Fibroblast of pulmonary artery (primary cell): Measurements from ENCODE around the gene CAD.

Experiments
- DNase-seq: peaks from one replicate; pipeline ENCODE4 v3.0.0-alpha.2; 2010; ENCODE audit warnings: low read depth
- H3K4me3 ChIP-seq: replicated peaks from 2 replicates; pipeline ENCODE4 v1.5.1; 2011; ENCODE audit warnings: low read depth, mild to moderate bottlenecking, control low read depth, low read length, moderate library complexity
- TF ChIP-seq, protein P1 (sequence below): IDR thresholded peaks from 2 replicates; pipeline ENCODE4 v1.5.1; 2011; ENCODE audit warnings: mild to moderate bottlenecking, control low read depth, low read length, inconsistent platforms; ENCODE audit errors: missing control alignments

CAD gene

DNA sequence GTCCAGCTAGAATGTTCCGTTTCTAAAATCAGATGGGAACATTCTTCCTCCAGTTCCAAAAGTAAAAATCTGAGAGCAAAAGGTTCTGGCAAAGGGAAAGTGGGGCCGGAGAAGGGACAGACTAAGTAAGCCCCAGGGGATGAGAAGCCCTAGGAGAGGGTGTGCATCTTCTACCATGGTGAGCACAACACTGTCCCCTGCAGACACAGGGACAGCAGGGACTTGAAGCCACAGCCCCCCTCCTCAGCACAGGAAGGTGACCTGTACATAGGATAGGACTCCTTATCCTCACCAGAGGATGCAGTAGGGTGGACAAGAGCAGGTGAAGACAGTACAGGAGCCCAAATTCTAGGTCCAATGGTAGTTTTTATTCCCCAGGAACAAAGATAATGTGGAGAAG, 17.9 kb upstream of the CAD start:
- TF ChIP-seq, protein P1, sequence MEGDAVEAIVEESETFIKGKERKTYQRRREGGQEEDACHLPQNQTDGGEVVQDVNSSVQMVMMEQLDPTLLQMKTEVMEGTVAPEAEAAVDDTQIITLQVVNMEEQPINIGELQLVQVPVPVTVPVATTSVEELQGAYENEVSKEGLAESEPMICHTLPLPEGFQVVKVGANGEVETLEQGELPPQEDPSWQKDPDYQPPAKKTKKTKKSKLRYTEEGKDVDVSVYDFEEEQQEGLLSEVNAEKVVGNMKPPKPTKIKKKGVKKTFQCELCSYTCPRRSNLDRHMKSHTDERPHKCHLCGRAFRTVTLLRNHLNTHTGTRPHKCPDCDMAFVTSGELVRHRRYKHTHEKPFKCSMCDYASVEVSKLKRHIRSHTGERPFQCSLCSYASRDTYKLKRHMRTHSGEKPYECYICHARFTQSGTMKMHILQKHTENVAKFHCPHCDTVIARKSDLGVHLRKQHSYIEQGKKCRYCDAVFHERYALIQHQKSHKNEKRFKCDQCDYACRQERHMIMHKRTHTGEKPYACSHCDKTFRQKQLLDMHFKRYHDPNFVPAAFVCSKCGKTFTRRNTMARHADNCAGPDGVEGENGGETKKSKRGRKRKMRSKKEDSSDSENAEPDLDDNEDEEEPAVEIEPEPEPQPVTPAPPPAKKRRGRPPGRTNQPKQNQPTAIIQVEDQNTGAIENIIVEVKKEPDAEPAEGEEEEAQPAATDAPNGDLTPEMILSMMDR, result no peak

DNA sequence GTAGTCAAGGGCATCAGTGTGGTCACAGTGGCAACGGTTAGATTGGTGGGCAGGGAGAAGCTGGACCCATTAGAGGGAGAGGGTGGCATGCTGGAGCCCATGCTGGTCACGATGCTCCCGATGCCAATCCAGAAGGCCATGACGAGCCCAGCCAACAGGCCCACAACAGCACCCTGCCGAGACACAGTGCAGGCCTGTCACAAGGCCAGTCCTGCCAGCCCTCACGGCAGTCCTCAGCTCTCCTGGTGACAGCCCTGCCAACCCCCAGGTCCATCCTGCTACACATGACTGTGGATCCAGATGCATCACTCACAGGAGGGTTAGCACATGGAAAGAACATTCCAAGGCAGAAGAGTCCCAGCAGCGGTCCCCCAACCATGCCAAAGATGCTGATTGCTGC, 15.5 kb upstream of the CAD start:
- TF ChIP-seq, protein P1, result no peak
- no peak for DNase-seq
- H3K4me3 ChIP-seq, result no peak overlapping the region

More for the DNA sequence above, 17.9 kb upstream of the CAD start:
- no peak for DNase-seq
- no peak overlapping the region for H3K4me3 ChIP-seq

DNA sequence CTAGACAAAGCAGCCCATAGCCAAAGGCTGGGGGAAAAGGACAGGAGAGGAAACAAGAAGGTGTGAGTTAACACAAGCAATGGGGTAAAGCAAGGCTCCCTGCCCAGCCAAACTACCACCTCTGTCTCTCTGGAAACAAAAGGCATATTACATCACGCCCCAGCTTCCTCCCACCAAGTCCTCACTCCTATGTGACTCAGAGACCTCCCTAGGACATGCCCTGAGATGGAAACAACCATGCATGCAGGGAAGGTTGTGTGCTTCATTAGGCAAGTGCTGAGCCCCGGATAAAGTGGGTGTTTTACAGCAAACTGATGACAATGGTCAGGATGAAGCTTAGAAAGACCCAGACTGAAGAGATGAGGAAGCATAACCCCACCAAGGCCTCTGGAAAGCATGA, 14.3 kb upstream of the CAD start:
- peak; percentile 73 for DNase-seq
- TF ChIP-seq, protein P1, result no peak
- no peak overlapping the region for H3K4me3 ChIP-seq

- H3K4me3 ChIP-seq, result no peak overlapping the region
- DNase-seq, result no peak
- TF ChIP-seq, protein P1, result no peak
Measured at GRCh38 chr2:27203741-27204140, 13.4 kb upstream of the CAD start.

DNA sequence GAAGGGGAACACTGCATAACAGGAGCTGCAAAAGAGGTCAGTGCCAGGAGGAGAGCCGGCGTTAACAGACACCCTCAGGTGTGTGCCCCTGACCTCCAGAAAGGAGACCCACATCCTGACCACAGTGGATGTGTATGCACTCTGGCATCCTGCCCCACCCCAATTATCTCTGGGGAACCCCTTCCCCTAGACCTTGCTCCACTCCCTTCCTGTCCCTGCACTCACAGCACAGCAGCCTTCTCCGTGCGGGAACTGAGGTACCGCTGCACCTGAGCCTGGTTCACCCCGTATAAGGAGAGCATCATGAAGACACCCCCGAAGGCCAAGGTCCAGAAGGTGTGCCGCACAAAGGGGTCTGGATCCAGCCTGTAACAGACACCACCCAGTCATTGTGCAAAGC, 12.6 kb upstream of the CAD start:
- DNase-seq, result no peak
- H3K4me3 ChIP-seq, result no peak overlapping the region
- TF ChIP-seq, protein P1, result no peak

- TF ChIP-seq, protein P1, result no peak
- DNase-seq, result no peak
- H3K4me3 ChIP-seq, result no peak overlapping the region
Measured at GRCh38 chr2:27205206-27205605, 12.0 kb upstream of the CAD start.

GRCh38 chr2:27206346-27206745, 10.8 kb upstream of the CAD start:
- H3K4me3 ChIP-seq, result no peak overlapping the region
- TF ChIP-seq, protein P1, result no peak
- DNase-seq, result no peak
